ELF-1 (cell line): ENCODE measurements around the gene EIF4E1B.

ENCODE experiments used
- DNase-seq: peaks from one replicate; pipeline ENCODE4 v3.0.0-alpha.2; 2016; ENCODE audit warnings: low read depth, low spot score

The EIF4E1B gene

GRCh38 chr5:176663566-176663965 lies 33.1 kb downstream of the EIF4E1B start:
- DNase-seq, result no peak

- DNase-seq, result no peak
These were observed 34.0 kb downstream of the EIF4E1B start for GRCh38 chr5:176664479-176664878.

GRCh38 chr5:176664886-176665285 lies 34.4 kb downstream of the EIF4E1B start:
- DNase-seq, result no peak

GRCh38 chr5:176665517-176665916 lies 35.0 kb downstream of the EIF4E1B start:
- DNase-seq, result no peak

GRCh38 chr5:176667637-176668036 lies 37.2 kb downstream of the EIF4E1B start:
- no peak for DNase-seq

GRCh38 chr5:176670449-176670848 lies 40.0 kb downstream of the EIF4E1B start:
- DNase-seq, result no peak

GRCh38 chr5:176671399-176671798 lies 40.9 kb downstream of the EIF4E1B start:
- DNase-seq, result no peak

GRCh38 chr5:176671890-176672747 lies 41.6 kb downstream of the EIF4E1B start:
- no peak for DNase-seq

GRCh38 chr5:176673651-176674583 lies 43.4 kb downstream of the EIF4E1B start:
- no peak for DNase-seq

GRCh38 chr5:176674799-176675198 lies 44.3 kb downstream of the EIF4E1B start:
- DNase-seq, result no peak

- peak; percentile 86 for DNase-seq
These were observed 45.3 kb downstream of the EIF4E1B start for GRCh38 chr5:176675676-176676360.

- DNase-seq, result peak; percentile 60
These were observed 45.9 kb downstream of the EIF4E1B start for GRCh38 chr5:176676361-176676824.

GRCh38 chr5:176677209-176677939 lies 46.9 kb downstream of the EIF4E1B start:
- DNase-seq, result no peak

- DNase-seq, result no peak
These were observed 48.1 kb downstream of the EIF4E1B start for GRCh38 chr5:176678584-176678983.

- no peak for DNase-seq
These were observed 49.1 kb downstream of the EIF4E1B start for GRCh38 chr5:176679365-176680225.

- DNase-seq, result no peak
These were observed 49.7 kb downstream of the EIF4E1B start for GRCh38 chr5:176680226-176680563.

- DNase-seq, result no peak
These were observed 51.6 kb downstream of the EIF4E1B start for GRCh38 chr5:176682016-176682531.

GRCh38 chr5:176685010-176685409 lies 54.5 kb downstream of the EIF4E1B start:
- DNase-seq, result no peak

GRCh38 chr5:176687247-176687646 lies 56.8 kb downstream of the EIF4E1B start:
- no peak for DNase-seq

- no peak for DNase-seq
These were observed 57.4 kb downstream of the EIF4E1B start for GRCh38 chr5:176687881-176688280.
